Body of pancreas (tissue), 4 donors: ENCODE data around the gene JMJD8. TPM values are rescaled to one million over a fixed set of nuclear protein-coding genes. Genes with fewer than 3 reads are reported as not detected.

ENCODE experiments used
- ATAC-seq: fragments of 150-250 bp; one replicate; pipeline ENCODE4 v1.9.1; 2016
- DNase-seq, 4 donors: peaks; one replicate each; pipeline ENCODE4 v3.0.0-alpha.2; 2019
- H3K27ac ChIP-seq, 4 donors: fragments of 200-600 bp; sonication (generic); 1 replicate in 3 of 4; 2 replicates in 1 of 4; pipeline versions ENCODE4 v1.5.1 to v1.6.1; 2016 to 2019; ENCODE audit warnings: mild to moderate bottlenecking in 1 of 4, mixed read lengths in 1 of 4, moderate library complexity in 1 of 4
- H3K27me3 ChIP-seq, 2 donors: fragments of 200-600 bp; sonication (generic); one replicate each; pipeline ENCODE4 v1.6.0; 2016; ENCODE audit warnings: mild to moderate bottlenecking in 1 of 2
- H3K36me3 ChIP-seq, 2 donors: fragments of 200-600 bp; sonication (generic); replicated peaks in 1 of 2; 2 replicates each; pipeline ENCODE4 v1.5.1; 2016; ENCODE audit warnings: low read depth in 2 of 2; ENCODE audit not compliant: insufficient read depth in 1 of 2
- H3K4me1 ChIP-seq: fragments of 200-600 bp; sonication (generic); one replicate; pipeline ENCODE4 v1.6.0; 2016
- H3K4me3 ChIP-seq, 2 donors: fragments of 200-600 bp; sonication (generic); 1 replicate in 1 of 2; 2 replicates in 1 of 2; pipeline ENCODE4 v1.5.1; 2016 to 2019
- H3K9me3 ChIP-seq, 3 donors: fragments of 200-600 bp; sonication (generic); 1 replicate in 2 of 3; 2 replicates in 1 of 3; pipeline ENCODE4 v1.5.1; 2016
- POLR2A ChIP-seq, 3 donors: fragments of 450-650 bp; IDR thresholded peaks; one replicate each; pipeline ENCODE4 v1.6.1; 2016; ENCODE audit warnings: antibody characterized with exemption in 3 of 3, mild to moderate bottlenecking in 2 of 3
- WGBS, 2 donors: methylation state at CpG; one replicate each; pipeline ENCODE4 v1.1.5; 2017; 5-methylcytosine and 5-hydroxymethylcytosine counted together
- intact Hi-C: fragments of 100-400 bp; cut with DNase I; formaldehyde crosslinking; loops from one replicate; pipeline ENCODE4 v1.15.1; 2023
- total RNA-seq, 2 donors: library from RNA; depleted of rRNA; stranded (reverse); fragments of >200 nt; gene quantifications; one replicate each; pipeline ENCODE4 v1.1.0, GENCODE V29; 2016
- TF ChIP-seq, protein P1 (sequence below), 7 experiments: fragments of 450-650 bp in 4 of 7; fragments of 200-600 bp in 3 of 7; sonication (generic) in 3 of 7; IDR thresholded peaks; one replicate each; pipeline ENCODE4 v1.5.1; 2016 to 2019; ENCODE audit warnings: antibody characterized with exemption in 7 of 7

The JMJD8 gene
- total RNA-seq, 2 donors from 2014 or later = 49.5 to 128 TPM

DNA sequence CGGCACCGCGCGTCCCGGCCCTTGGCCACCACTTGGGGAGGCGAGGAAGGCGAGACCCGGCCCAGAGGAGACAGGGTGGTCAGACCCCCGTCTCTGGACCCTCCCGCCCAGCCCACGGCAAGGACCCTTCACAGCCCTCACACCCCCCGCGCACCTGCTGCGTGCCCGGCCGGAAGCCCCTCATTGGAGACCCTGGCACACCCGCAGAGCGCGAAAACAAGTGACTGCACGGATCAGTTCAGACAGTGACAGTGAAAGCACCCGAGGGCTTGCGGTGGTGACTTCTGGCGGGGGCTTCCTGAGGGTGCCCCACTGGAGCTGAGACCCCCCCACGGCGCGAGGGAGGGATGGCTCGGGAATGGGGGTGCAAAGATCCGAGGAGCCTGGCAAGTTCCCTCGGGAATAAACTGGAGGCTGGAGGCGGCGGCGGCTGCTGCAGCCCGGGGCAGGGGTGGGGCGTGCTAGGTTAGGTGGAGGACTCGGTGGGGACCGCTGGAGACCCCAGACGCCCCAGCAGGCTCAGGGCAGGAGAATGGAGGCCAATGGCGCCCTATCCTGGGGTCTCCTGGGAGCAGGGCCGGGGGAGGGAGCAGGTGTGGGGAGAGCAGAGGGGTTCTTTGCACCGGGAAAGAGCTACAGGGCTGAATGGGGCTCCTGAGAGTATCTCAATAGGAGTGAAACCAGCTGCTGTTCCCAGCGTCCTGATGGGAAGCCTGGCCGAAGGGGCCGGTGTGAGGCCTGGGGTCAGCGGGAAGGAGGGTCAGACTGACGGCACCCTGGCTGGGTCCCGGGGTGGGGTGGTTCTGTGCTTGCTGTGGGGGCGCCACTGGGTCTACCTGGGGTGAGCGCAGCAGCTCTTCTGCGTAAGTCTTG, 22.3 kb upstream of the JMJD8 start:
- Histone ChIP-seq H3K9me3 (no peaks in the 10 kb centered on the region), H3K4me3 (no peak overlapping the region), H3K36me3 (no peaks in the 10 kb centered on the region), H3K27me3 (peaks cover 0 to 65% of the 10 kb centered on the region in 2 donors), H3K27ac (no peak overlapping the region), H3K4me1 (peaks cover 2% of the 10 kb centered on the region)
- 0 to 4% methylated on average over 13 to 49 of the region's 49 CpGs for WGBS, 2 donors
- DNase-seq = no peak
- TF ChIP-seq, protein P1, sequence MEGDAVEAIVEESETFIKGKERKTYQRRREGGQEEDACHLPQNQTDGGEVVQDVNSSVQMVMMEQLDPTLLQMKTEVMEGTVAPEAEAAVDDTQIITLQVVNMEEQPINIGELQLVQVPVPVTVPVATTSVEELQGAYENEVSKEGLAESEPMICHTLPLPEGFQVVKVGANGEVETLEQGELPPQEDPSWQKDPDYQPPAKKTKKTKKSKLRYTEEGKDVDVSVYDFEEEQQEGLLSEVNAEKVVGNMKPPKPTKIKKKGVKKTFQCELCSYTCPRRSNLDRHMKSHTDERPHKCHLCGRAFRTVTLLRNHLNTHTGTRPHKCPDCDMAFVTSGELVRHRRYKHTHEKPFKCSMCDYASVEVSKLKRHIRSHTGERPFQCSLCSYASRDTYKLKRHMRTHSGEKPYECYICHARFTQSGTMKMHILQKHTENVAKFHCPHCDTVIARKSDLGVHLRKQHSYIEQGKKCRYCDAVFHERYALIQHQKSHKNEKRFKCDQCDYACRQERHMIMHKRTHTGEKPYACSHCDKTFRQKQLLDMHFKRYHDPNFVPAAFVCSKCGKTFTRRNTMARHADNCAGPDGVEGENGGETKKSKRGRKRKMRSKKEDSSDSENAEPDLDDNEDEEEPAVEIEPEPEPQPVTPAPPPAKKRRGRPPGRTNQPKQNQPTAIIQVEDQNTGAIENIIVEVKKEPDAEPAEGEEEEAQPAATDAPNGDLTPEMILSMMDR (IDR thresholded peaks at IDR 0.05) = no peak
- no peak for TF ChIP-seq POLR2A (IDR thresholded peaks at IDR 0.05)
- intact Hi-C loops = loop anchor here (10.0 kb wide), 1 partner anchor 468 kb away; no protein-coding TSS in a partner anchor
- no peak for ATAC-seq

DNA sequence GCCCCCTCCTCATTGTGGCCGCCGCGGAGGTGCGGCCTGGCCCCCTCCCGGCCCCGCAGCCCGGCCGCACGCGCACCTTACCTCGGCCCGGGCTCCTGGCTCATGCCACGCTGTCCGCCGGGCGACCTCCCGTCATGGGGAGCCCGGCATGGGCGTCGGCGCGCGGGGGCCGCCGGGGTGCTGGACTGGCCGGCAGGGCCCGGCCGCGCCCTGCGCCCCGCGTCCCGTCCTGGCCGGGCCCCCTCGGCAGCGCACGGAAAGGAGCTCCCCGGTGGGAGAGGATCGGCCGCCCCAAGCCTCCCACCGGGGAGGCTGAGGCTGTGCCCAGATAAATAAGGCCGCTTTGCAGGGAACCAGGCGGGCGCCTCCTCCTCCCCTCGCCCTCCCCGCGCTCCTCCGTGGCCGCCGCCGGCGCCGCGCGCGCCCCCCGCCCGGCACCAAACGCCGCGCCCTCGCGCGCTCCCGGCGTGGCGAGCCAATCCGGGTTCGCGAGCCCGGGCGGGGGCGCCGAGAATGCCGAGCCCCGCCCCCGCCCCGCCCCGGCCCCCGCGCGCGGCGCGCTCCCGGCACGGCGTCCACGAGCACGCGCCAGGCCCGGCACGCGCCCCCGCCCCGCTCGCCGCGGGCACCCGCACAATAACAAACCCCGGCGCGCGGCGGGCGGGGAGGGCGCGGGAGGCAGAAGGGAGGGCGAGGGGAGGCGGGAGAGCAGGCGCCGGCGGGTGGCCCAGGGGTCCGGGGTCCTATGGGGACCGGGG, 21.5 kb upstream of the JMJD8 start, which contains the start of gene FBXL16:
FBXL16 (minus strand) TSS at position 371 of the 758 bp plus-strand sequence. CDS start 8,396 bp downstream, outside the sequence.
- H3K36me3 ChIP-seq = no peaks in the 10 kb centered on the region
- H3K27me3 ChIP-seq = peaks cover 0 to 65% of the 10 kb centered on the region in 2 donors
- no peak within 1 kb of the TSS for H3K27ac ChIP-seq
- no peaks in the 10 kb centered on the region for H3K9me3 ChIP-seq
- TF ChIP-seq, protein P1 (IDR thresholded peaks at IDR 0.05) = no peak
- no peak for TF ChIP-seq POLR2A (IDR thresholded peaks at IDR 0.05)
- DNase-seq (no peak), ATAC-seq (no peak)
- 1% methylated on average over 85 of the region's 115 CpGs; no CpG with 5 or more reads in 1 of the 2 donors for WGBS, 2 donors
- peaks cover 6% of the 10 kb centered on the region for H3K4me1 ChIP-seq
- intact Hi-C loops = loop anchor here (10.0 kb wide), 1 partner anchor 469 kb away; no protein-coding TSS in a partner anchor
- H3K4me3 ChIP-seq = no peak within 1 kb of the TSS

- no peak for TF ChIP-seq POLR2A (IDR thresholded peaks at IDR 0.05)
- TF ChIP-seq, protein P1 (IDR thresholded peaks at IDR 0.05) = no peak
- WGBS, 2 donors = 9 to 20% methylated on average over 2 to 45 of the region's 50 CpGs
- no peak for ATAC-seq
- H3K4me3 ChIP-seq = no peak overlapping the region
- peaks cover 0 to 58% of the 10 kb centered on the region in 2 donors for H3K27me3 ChIP-seq
- intact Hi-C loops = loop anchor here (10.0 kb wide), 1 partner anchor 470 kb away; no protein-coding TSS in a partner anchor
- no peaks in the 10 kb centered on the region for H3K9me3 ChIP-seq
- no peak overlapping the region for H3K27ac ChIP-seq
- H3K36me3 ChIP-seq = no peaks in the 10 kb centered on the region
- no peak for DNase-seq
- H3K4me1 ChIP-seq = peaks cover 9% of the 10 kb centered on the region
Measured at GRCh38 chr16:704552-705380, 20.6 kb upstream of the JMJD8 start.

DNA sequence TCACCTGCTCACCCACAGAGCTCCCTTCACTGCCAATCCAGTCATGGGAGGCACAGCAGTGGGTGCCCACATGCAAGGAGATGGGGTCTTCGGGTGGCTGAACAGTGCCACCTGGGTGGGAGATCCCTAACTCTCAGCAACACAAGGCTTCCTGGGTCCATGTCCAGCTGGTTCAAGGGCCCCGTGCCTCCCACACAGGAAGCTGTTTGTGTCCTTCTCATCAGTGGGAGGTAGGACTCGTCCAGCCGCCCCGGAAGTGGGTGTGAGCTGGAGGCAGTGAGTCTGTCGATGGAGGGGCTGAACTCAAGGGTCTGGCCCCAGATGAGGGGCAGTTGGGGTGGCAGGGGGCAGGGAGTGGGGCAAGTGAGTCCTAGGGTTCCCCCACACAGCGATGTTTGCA, 19.9 kb upstream of the JMJD8 start:
- Histone ChIP-seq H3K27ac (no peak overlapping the region), H3K27me3 (peaks cover 0 to 58% of the 10 kb centered on the region in 2 donors), H3K36me3 (no peaks in the 10 kb centered on the region), H3K4me3 (no peak overlapping the region), H3K9me3 (no peaks in the 10 kb centered on the region), H3K4me1 (peaks cover 9% of the 10 kb centered on the region)
- no peak for DNase-seq
- no peak for ATAC-seq
- TF ChIP-seq POLR2A (IDR thresholded peaks at IDR 0.05) = no peak
- TF ChIP-seq, protein P1 (IDR thresholded peaks at IDR 0.05) = no peak
- intact Hi-C loops = loop anchor here (10.0 kb wide), 1 partner anchor 471 kb away; no protein-coding TSS in a partner anchor
- whole genome bisulfite sequencing, 2 donors = 43 to 54% methylated on average over 5 to 7 of the region's 7 CpGs
